ENCODE results near the gene RSRC2.
"Not testable (repeated sequence)": the region's sequence is repeated elsewhere in the genome, so short reads cannot be mapped to it uniquely, and the experiment has no call there.

RSRC2 gene

DNA sequence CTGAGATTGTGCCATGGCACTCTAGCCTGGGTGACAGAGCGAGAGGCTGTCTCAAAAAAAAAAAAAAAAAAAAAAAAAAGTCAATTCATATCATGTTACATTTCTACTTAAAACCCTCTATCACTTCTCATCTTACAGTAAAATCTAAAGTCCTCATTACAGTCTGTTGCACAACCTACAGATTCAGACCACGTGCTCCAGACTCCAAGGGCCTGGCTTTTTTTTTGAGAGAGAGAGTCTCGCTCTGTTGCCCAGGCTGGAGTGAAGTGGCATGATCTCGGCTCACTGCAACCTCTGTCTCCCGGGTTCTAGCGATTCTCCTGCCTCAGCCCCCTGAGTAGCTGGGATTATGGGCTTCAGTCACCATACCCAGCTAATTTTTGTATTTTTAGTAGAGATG is 40.4 kb downstream of the RSRC2 start:
- not testable (repeated sequence) for DNase-seq (ENCODE audit: low read depth)

- DNase-seq (ENCODE audit: low read depth): not testable (repeated sequence)
Measured at GRCh38 chr12:122484385-122484784, 42.4 kb downstream of the RSRC2 start.

DNA sequence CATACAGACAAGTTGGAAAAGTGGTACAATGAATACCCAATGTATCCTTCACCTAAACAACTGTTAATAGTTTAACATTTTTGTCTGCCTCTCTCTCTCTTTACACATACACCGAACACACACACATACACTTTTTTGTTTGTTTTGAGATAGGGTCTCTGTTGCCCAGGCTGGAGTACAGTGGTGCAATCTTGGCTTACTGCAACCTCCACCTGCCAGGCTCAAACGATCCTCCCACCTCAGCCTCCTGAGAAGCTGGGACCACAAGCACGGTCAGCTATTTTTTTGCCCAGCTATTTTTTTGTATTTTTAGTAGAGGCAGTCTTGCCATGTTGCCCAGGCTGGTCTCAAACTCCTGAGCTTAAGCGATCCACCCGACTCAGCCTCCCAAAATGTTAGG is 42.8 kb downstream of the RSRC2 start:
- no peak for DNase-seq (ENCODE audit: low read depth)

GRCh38 chr12:122481861-122482260 is 44.9 kb downstream of the RSRC2 start:
- DNase-seq (ENCODE audit: low read depth): no peak

DNA sequence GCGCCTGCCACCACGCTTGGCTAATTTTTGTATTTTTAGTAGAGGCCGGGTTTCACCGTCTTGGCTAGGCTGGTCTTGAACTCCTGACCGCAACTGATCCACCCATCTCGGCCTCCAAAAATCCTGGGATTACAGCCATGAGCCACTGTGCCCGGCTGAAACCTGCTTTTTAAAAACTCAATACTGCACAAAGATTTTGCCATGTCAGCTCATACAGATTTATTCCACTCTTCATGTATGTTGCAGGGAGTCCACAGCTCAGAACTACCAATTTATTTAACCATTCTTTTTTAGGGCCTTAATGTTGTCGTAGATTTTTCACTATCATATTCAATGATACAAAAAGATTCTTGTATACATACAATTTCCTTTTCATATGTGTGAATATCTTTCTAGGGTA is 46.0 kb downstream of the RSRC2 start:
- DNase-seq (ENCODE audit: low read depth): no peak

DNA sequence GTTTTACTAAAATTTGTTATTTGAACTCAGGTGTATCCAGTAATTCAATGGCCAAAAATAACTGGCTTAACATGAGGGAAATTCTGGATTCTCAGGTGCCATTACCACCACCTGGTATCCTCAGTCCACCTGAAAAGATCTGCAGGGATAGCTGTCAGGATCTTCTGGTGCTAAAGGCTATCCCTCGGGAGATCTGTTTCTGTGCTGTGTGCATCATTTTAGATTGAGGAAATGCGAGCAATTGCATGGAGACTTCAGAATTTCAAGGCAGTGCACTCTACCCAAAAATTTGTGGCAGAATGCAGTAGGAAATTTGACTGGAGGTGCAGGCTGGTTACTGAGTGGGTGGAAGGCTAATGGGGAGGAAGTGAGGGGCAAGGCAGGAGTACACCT is 52.4 kb downstream of the RSRC2 start:
- DNase-seq (ENCODE audit: low read depth): no peak

DNA sequence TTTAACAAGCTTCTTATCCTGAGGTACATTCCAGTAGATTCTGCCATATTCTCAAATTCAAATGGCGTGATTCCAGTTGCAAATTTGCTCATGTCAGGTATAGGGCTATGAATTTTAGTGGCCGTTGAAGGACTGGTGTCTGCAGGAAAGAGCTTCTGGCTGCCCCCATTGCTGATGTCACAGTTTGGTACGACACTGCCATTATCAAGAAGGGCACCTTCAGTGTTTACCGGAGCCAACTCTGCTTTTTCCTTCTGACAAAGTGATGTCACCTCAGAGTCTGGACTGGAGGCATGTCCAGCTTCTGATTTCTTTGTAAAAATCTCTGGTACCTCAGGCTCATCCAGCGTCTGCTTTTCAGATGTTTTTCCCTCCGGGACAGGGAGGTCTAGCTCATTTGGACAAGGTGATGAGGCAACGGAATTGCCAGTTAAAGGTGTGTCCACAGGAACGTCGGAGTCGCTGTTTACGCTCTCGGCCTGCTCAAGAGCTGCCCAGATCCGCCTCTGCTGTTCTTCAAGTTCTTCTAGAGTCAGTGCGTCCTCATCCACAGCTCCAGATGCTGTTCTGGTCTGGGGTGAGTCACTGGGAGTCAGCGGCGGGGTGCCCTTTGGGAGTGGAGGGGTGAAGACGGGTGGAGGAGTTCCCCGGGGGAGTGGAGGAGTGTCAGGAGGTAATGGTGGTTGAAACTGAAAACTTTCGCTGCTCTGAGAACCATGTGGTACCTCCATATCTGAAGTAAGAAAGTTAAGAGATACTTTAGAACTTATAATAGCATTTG is 53.0 kb downstream of the RSRC2 start:
- no peak for DNase-seq (ENCODE audit: low read depth)

GRCh38 chr12:122471324-122472226 is 55.2 kb downstream of the RSRC2 start:
- no peak for DNase-seq (ENCODE audit: low read depth)

- DNase-seq (ENCODE audit: low read depth): not testable (repeated sequence)
Measured at GRCh38 chr12:122470576-122470975, 56.2 kb downstream of the RSRC2 start.

DNA sequence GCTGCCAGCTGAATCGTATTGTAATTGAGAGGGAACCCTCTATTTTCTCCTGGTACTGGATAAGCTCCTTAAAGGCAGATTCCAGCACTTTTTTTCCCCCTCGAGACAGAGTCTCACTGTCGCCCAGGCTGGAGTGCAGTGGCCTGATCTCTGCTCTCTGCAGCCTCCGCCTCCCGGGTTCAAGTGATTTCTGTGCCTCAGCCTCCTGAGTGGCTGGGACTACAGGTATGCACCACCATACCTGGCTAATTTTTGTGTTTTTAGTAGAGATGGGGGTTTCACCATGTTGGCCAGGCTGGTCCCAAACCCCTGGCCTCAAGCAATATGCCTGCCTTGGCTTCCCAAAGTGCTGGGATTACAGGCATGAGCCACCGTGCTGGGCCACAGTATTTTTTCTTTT is 56.9 kb downstream of the RSRC2 start:
- DNase-seq (ENCODE audit: low read depth): not testable (repeated sequence)

DNA sequence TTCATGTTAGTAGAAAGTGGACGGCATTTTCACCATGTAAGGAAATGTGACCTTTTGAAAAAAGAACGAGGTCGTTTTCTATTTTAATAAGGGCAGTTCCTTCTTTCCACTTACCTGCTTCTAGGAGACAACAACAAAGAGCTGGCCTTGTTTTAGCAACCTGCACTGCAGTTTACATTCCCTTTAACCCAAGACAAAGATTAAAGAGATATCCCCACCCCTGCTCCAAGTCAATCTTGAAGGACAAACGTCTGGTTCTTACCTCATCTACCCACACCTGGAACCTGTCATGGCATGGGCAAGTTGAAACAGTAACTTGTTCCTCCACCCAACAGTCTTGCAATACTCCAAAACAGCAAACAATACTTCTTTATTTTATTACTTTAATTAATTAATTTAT is 58.8 kb downstream of the RSRC2 start:
- no peak for DNase-seq (ENCODE audit: low read depth)

DNA sequence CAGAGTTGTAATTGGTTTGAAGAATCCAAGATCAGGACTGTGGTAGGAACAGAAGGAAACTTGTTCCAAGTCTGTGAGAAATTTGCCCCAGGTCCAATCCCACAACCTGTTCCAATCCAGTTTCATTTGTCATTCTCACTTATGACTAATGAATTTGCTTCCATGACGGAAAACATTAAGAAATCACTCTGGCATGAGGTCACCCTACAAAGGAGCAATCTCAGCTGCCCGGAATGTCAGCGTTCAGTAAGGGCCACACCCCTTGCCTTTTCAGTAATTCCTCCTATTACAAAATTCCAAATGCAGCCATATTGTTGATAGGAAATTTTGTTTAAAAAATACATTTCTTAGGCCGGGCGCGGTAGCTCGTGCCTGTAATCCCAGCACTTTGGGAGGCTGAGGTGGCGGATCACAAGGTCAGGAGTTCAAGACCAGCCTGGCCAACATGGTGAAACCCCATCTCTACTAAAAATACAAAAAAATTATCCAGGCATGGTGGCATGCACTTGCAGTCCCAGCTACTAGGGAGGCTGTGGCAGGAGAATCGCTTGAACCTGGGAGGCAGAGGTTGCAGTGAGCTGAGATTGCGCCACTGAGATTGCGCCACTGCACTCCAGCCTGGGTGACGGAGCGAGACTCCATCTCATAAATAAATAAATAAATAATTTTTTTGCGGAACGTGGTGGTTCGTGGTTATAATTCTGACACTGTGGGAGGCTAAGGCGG is 62.3 kb downstream of the RSRC2 start:
- not testable (repeated sequence) for DNase-seq (ENCODE audit: low read depth)

GRCh38 chr12:122460641-122461040 is 66.1 kb downstream of the RSRC2 start:
- DNase-seq (ENCODE audit: low read depth): no peak

GRCh38 chr12:122460061-122460460 is 66.7 kb downstream of the RSRC2 start:
- DNase-seq (ENCODE audit: low read depth): no peak

DNA sequence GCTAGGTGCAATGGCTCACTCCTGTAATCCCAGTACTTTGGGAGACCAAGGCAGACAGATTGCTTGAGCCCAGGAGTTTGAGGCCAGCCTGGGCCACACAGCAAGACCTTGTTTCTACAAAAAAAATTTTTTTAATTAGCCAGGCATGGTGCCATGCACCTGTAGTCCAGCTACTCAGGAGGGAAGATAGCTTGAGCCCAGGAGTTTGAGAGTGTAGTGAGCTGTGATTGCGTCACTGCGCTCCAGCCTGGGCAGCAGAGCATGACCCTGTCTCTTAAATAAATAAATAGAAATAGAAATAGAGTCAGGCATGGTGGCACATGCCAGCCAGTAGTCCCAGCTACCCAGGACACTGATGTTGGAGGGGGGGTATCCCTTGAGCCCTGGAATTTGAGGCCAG is 67.5 kb downstream of the RSRC2 start:
- DNase-seq (ENCODE audit: low read depth): no peak

DNA sequence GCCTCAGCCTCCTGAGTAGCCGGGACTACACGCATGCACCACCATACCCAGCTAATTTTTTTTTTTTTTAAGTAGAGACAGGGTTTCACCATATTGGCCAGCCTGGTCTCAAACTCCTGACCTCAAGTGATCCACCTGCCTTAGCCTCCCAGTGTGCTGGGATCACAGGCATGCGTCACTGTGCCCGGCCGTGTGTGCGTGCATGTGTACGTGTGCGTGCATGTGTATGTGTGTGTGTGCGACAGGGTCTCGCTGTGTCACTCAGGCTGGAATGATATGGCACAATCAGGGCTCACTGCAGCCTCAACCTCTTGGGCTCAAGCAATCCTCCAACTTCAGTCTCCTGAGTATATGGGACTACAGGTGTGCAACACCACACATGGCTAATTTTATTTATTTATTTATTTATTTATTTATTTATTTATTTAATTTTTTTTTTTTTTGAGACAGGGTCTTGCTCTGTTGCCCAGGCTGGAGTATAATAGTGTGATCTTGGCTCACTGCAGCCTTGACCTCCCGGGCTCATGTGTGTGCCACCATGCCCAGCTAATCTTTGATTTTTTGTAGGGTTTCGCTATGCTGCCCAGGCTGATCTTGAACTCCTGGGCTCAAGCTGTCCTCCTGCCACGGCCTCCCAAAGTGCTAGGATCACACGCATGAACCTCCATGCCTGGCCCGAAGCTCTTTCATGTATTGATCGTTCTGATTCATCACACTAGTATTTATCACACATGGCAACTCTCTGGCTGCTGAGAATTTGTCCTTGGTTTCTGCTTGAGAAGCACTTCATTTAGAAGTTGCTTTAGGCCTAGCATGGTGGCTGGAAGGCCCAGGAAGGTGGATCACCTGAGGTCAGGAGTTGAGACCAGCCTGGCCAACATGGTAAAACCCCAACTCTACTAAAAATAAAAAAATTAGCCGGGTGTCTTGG is 68.4 kb downstream of the RSRC2 start:
- no peak for DNase-seq (ENCODE audit: low read depth)

- no peak for DNase-seq (ENCODE audit: low read depth)
Measured at GRCh38 chr12:122457627-122458026, 69.1 kb downstream of the RSRC2 start.

GRCh38 chr12:122454739-122455138 is 72.0 kb downstream of the RSRC2 start:
- DNase-seq (ENCODE audit: low read depth): no peak

DNA sequence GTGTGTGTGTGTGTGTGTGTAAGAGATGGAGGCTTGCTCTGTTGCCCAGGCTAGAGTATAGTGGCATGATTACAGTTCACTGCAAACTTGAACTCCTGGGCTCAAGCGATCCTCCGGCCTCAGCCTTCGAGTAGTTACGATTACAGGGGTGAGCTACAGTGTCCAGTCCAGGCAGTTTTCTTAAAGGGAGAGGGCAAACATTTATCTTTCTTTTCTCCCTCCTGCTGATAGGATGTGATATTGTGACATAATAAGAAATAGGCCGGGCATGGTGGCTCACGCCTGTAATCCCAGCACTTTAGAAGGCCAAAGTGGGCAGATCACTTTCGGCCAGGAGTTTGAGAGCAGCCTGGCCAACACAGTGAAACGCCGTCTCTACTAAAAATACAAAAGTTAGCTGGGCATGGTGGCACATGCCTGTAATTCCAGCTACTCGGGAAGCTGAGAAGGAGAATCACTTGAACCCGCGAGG is 72.5 kb downstream of the RSRC2 start:
- no peak for DNase-seq (ENCODE audit: low read depth)

All from activated gamma-delta T cell treated with anti-CD3 and anti-CD28 coated beads, Interleukin-2, amount 50 U/mL, for 16 hours (primary cell).